ENCODE results near the gene RASSF3.
A peak's percentile ranks its signal among the peaks of the same experiment; 100 is the strongest.

The RASSF3 gene

GRCh38 chr12:64716371-64716770 is 106.1 kb downstream of the RASSF3 start:
- no peak for DNase-seq (ENCODE audit: low read depth, low spot score)
- H3K27ac ChIP-seq, result no peak overlapping the region

GRCh38 chr12:64716839-64717455 is 106.7 kb downstream of the RASSF3 start:
- no peak for DNase-seq (ENCODE audit: low read depth, low spot score)
- H3K27ac ChIP-seq, result no peak overlapping the region

GRCh38 chr12:64718649-64719048 is 108.4 kb downstream of the RASSF3 start:
- DNase-seq (ENCODE audit: low read depth, low spot score), result no peak
- H3K27ac ChIP-seq, result no peak overlapping the region

GRCh38 chr12:64720884-64721283 is 110.6 kb downstream of the RASSF3 start:
- no peak overlapping the region for H3K27ac ChIP-seq
- DNase-seq (ENCODE audit: low read depth, low spot score), result no peak

- no peak for DNase-seq (ENCODE audit: low read depth, low spot score)
- H3K27ac ChIP-seq, result no peak overlapping the region
Measured at GRCh38 chr12:64722835-64723234, 112.5 kb downstream of the RASSF3 start.

- H3K27ac ChIP-seq, result no peak overlapping the region
- no peak for DNase-seq (ENCODE audit: low read depth, low spot score)
Measured at GRCh38 chr12:64723630-64724029, 113.3 kb downstream of the RASSF3 start.

GRCh38 chr12:64724201-64724745 is 114.0 kb downstream of the RASSF3 start:
- no peak for DNase-seq (ENCODE audit: low read depth, low spot score)
- no peak overlapping the region for H3K27ac ChIP-seq

GRCh38 chr12:64729909-64730587 is 119.8 kb downstream of the RASSF3 start:
- H3K27ac ChIP-seq, result no peak overlapping the region
- no peak for DNase-seq (ENCODE audit: low read depth, low spot score)

- DNase-seq (ENCODE audit: low read depth, low spot score), result no peak
- no peak overlapping the region for H3K27ac ChIP-seq
Measured at GRCh38 chr12:64730588-64730969, 120.3 kb downstream of the RASSF3 start.

GRCh38 chr12:64731683-64732082 is 121.4 kb downstream of the RASSF3 start:
- no peak overlapping the region for H3K27ac ChIP-seq
- no peak for DNase-seq (ENCODE audit: low read depth, low spot score)

GRCh38 chr12:64733857-64734256 is 123.6 kb downstream of the RASSF3 start:
- no peak overlapping the region for H3K27ac ChIP-seq
- peak; percentile 82 for DNase-seq (ENCODE audit: low read depth, low spot score)

GRCh38 chr12:64735442-64735841 is 125.1 kb downstream of the RASSF3 start:
- DNase-seq (ENCODE audit: low read depth, low spot score), result no peak
- no peak overlapping the region for H3K27ac ChIP-seq

GRCh38 chr12:64736771-64737170 is 126.5 kb downstream of the RASSF3 start:
- DNase-seq (ENCODE audit: low read depth, low spot score), result no peak
- peak overlapping the region; percentile 74 for H3K27ac ChIP-seq

GRCh38 chr12:64737539-64737938 is 127.2 kb downstream of the RASSF3 start:
- DNase-seq (ENCODE audit: low read depth, low spot score), result no peak
- peak overlapping the region; percentile 74 for H3K27ac ChIP-seq

GRCh38 chr12:64739778-64740177 is 129.5 kb downstream of the RASSF3 start:
- no peak for DNase-seq (ENCODE audit: low read depth, low spot score)
- no peak overlapping the region for H3K27ac ChIP-seq

GRCh38 chr12:64740646-64741045 is 130.4 kb downstream of the RASSF3 start:
- no peak for DNase-seq (ENCODE audit: low read depth, low spot score)
- no peak overlapping the region for H3K27ac ChIP-seq

- DNase-seq (ENCODE audit: low read depth, low spot score), result no peak
- no peak overlapping the region for H3K27ac ChIP-seq
Measured at GRCh38 chr12:64742416-64742815, 132.1 kb downstream of the RASSF3 start.

- no peak for DNase-seq (ENCODE audit: low read depth, low spot score)
Measured at GRCh38 chr12:64743206-64743605, 132.9 kb downstream of the RASSF3 start.

GRCh38 chr12:64744422-64745258 is 134.3 kb downstream of the RASSF3 start:
- DNase-seq (ENCODE audit: low read depth, low spot score), result no peak
- H3K27ac ChIP-seq, result peak overlapping the region; percentile 17

More at GRCh38 chr12:64743206-64743605, 132.9 kb downstream of the RASSF3 start:
- H3K27ac ChIP-seq, result no peak overlapping the region

GRCh38 chr12:64745259-64745807 is 135.0 kb downstream of the RASSF3 start:
- H3K27ac ChIP-seq, result peak overlapping the region; percentile 17
- no peak for DNase-seq (ENCODE audit: low read depth, low spot score)

GRCh38 chr12:64745980-64746379 is 135.7 kb downstream of the RASSF3 start:
- peak overlapping the region; percentile 25 for H3K27ac ChIP-seq
- no peak for DNase-seq (ENCODE audit: low read depth, low spot score)
